ENCODE measurements around the gene ARHGDIB. TPM values are rescaled to one million over a fixed set of nuclear protein-coding genes. Genes with fewer than 3 reads are reported as not detected.
A peak's percentile ranks its signal among the peaks of the same experiment; 100 is the strongest.

Gene ARHGDIB
- polyA plus RNA-seq, 4 donors, result 26.4 to 104 (median 56.7) TPM

DNA sequence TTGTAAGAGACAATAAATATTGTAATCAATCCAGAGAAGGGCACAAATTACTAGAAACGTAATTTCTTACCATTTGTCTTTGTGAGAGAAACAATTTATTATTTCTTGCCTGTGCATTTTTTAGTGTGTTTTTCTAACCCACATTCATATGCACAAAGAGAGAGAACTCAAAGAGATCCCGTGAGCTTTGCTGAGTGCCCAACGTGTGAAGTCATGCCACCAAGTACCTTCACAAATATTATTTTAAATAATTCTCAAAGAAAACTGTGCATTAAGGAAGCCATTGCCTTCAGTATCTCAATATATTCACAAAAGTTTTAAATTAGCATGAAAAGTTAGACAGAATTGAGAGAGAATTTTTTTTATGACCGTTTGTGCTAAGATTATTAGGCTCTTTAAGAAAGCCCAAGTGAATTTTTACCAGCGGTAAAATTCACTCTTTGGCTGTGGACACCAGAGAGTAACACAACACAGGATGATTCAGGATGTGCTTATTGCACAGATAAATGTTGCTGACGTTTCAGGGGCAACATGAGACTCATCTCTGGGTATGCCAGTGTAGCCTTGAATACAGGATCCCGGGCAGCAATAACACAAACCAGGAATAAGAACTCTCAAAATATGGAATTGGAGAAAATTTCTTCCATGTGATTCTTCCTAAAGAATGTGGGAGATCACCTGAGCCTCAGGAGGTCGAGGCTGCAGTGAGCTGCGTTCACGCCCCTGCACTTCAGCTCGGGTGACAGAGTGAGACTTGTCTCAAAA, 2.9 kb downstream of the ARHGDIB start:
- Histone ChIP-seq H3K36me3 (ENCODE audit: control insufficient read depth in 3 of 3, insufficient read depth in 2 of 3, low read depth in 1 of 3, low read length in 3 of 3) (no peaks in the 10 kb centered on the region), H3K4me3 (ENCODE audit: low read depth in 1 of 3, low read length in 3 of 3) (peak overlapping the region in 1 of 3 donors; percentile 21), H3K27me3 (ENCODE audit: control insufficient read depth in 3 of 3, insufficient read depth in 3 of 3, low read length in 3 of 3) (no peaks in the 10 kb centered on the region), H3K9me3 (ENCODE audit: control insufficient read depth in 2 of 2, insufficient read depth in 1 of 2, low read depth in 1 of 2, low read length in 1 of 2) (no peaks in the 10 kb centered on the region), H3K4me1 (ENCODE audit: control insufficient read depth in 3 of 3, insufficient read depth in 2 of 3, low read depth in 1 of 3, low read length in 2 of 3) (peaks cover 0 to 2% (median 0%) of the 10 kb centered on the region in 3 donors), H3K27ac (ENCODE audit: low read depth in 1 of 3, low read length in 2 of 3) (peak overlapping the region in 1 of 3 donors; percentile 88)
- WGBS, 3 donors, result 57 to 69% (median 62%) methylated on average over 11 of the region's 11 CpGs
- no peak for DNase-seq
- FAIRE-seq, result no peak

DNA sequence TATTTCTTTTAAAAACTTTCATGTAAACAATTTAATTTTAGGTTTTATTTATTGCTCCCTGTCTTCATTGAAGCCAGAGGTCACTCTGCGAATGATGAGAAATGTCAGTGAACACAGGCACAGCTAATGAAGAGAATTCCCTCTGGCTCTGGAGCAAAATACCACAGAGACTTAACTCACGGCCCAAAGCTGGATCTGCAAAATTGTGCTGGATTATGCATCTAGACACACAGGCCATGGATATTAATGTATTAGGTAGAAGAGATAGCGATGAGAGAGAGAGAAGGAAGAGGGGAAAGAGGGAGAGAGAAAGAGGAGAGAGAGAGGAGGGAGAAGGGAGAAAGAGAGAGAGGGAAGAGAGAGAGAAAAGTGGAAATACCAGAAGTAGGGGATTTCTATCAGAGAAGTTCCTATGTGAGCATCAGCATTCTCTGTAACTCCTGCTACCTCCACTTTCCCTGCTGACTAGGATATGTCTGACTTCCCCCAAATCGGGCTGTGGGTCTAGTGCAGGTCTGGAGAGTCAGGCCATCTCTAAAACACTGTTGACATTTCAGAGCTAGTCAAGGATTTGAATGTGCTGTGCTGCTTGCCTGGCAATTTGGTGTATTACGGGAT, 3.7 kb downstream of the ARHGDIB start:
- DNase-seq (no peak), FAIRE-seq (no peak)
- peak overlapping the region in 1 of 3 donors; percentile 74 for H3K27ac ChIP-seq (ENCODE audit: low read depth in 1 of 3, low read length in 2 of 3)
- no peak overlapping the region for H3K4me3 ChIP-seq (ENCODE audit: low read depth in 1 of 3, low read length in 3 of 3)
- no peaks in the 10 kb centered on the region for H3K4me1 ChIP-seq (ENCODE audit: control insufficient read depth in 3 of 3, insufficient read depth in 2 of 3, low read depth in 1 of 3, low read length in 2 of 3)
- no peaks in the 10 kb centered on the region for H3K27me3 ChIP-seq (ENCODE audit: control insufficient read depth in 3 of 3, insufficient read depth in 3 of 3, low read length in 3 of 3)
- 53 to 74% (median 62%) methylated on average over 5 of the region's 5 CpGs for WGBS, 3 donors
- H3K9me3 ChIP-seq (ENCODE audit: control insufficient read depth in 2 of 2, insufficient read depth in 1 of 2, low read depth in 1 of 2, low read length in 1 of 2), result no peaks in the 10 kb centered on the region
- no peaks in the 10 kb centered on the region for H3K36me3 ChIP-seq (ENCODE audit: control insufficient read depth in 3 of 3, insufficient read depth in 2 of 3, low read depth in 1 of 3, low read length in 3 of 3)

GRCh38 chr12:14956905-14957304, 4.5 kb downstream of the ARHGDIB start:
- Histone ChIP-seq H3K4me1 (ENCODE audit: control insufficient read depth in 3 of 3, insufficient read depth in 2 of 3, low read depth in 1 of 3, low read length in 2 of 3) (no peaks in the 10 kb centered on the region), H3K4me3 (ENCODE audit: low read depth in 1 of 3, low read length in 3 of 3) (no peak overlapping the region)

GRCh38 chr12:14956024-14956891, 5.1 kb downstream of the ARHGDIB start:
- no peaks in the 10 kb centered on the region for H3K9me3 ChIP-seq (ENCODE audit: control insufficient read depth in 2 of 2, insufficient read depth in 1 of 2, low read depth in 1 of 2, low read length in 1 of 2)
- FAIRE-seq (no peak), DNase-seq (no peak)
- H3K36me3 ChIP-seq (ENCODE audit: control insufficient read depth in 3 of 3, insufficient read depth in 2 of 3, low read depth in 1 of 3, low read length in 3 of 3), result no peaks in the 10 kb centered on the region
- H3K27me3 ChIP-seq (ENCODE audit: control insufficient read depth in 3 of 3, insufficient read depth in 3 of 3, low read length in 3 of 3), result no peaks in the 10 kb centered on the region
- WGBS, 3 donors, result 62 to 71% (median 63%) methylated on average over 9 of the region's 9 CpGs
- peak overlapping the region in 1 of 3 donors; percentile 1 for H3K4me3 ChIP-seq (ENCODE audit: low read depth in 1 of 3, low read length in 3 of 3)
- peaks cover 0 to 2% (median 0%) of the 10 kb centered on the region in 3 donors for H3K4me1 ChIP-seq (ENCODE audit: control insufficient read depth in 3 of 3, insufficient read depth in 2 of 3, low read depth in 1 of 3, low read length in 2 of 3)
- peak overlapping the region in 1 of 3 donors; percentile 18 for H3K27ac ChIP-seq (ENCODE audit: low read depth in 1 of 3, low read length in 2 of 3)

More at GRCh38 chr12:14956905-14957304, 4.5 kb downstream of the ARHGDIB start:
- WGBS, 3 donors, result 55 to 75% (median 65%) methylated on average over 2 of the region's 2 CpGs
- FAIRE-seq, result no peak
- no peak for DNase-seq
- Histone ChIP-seq H3K36me3 (ENCODE audit: control insufficient read depth in 3 of 3, insufficient read depth in 2 of 3, low read depth in 1 of 3, low read length in 3 of 3) (no peaks in the 10 kb centered on the region), H3K9me3 (ENCODE audit: control insufficient read depth in 2 of 2, insufficient read depth in 1 of 2, low read depth in 1 of 2, low read length in 1 of 2) (no peaks in the 10 kb centered on the region), H3K27ac (ENCODE audit: low read depth in 1 of 3, low read length in 2 of 3) (no peak overlapping the region), H3K27me3 (ENCODE audit: control insufficient read depth in 3 of 3, insufficient read depth in 3 of 3, low read length in 3 of 3) (no peaks in the 10 kb centered on the region)

GRCh38 chr12:14954269-14954668, 7.1 kb downstream of the ARHGDIB start:
- H3K27ac ChIP-seq (ENCODE audit: low read depth in 1 of 3, low read length in 2 of 3), result peak overlapping the region in 1 of 3 donors; percentile 82
- FAIRE-seq (no peak), DNase-seq (no peak)
- H3K36me3 ChIP-seq (ENCODE audit: control insufficient read depth in 3 of 3, insufficient read depth in 2 of 3, low read depth in 1 of 3, low read length in 3 of 3), result no peaks in the 10 kb centered on the region
- H3K27me3 ChIP-seq (ENCODE audit: control insufficient read depth in 3 of 3, insufficient read depth in 3 of 3, low read length in 3 of 3), result no peaks in the 10 kb centered on the region
- H3K9me3 ChIP-seq (ENCODE audit: control insufficient read depth in 2 of 2, insufficient read depth in 1 of 2, low read depth in 1 of 2, low read length in 1 of 2), result no peaks in the 10 kb centered on the region
- WGBS, 3 donors, result 62 to 91% (median 67%) methylated on average over 4 of the region's 4 CpGs
- peaks cover 3 to 6% (median 4%) of the 10 kb centered on the region in 3 donors for H3K4me1 ChIP-seq (ENCODE audit: control insufficient read depth in 3 of 3, insufficient read depth in 2 of 3, low read depth in 1 of 3, low read length in 2 of 3)
- no peak overlapping the region for H3K4me3 ChIP-seq (ENCODE audit: low read depth in 1 of 3, low read length in 3 of 3)

DNA sequence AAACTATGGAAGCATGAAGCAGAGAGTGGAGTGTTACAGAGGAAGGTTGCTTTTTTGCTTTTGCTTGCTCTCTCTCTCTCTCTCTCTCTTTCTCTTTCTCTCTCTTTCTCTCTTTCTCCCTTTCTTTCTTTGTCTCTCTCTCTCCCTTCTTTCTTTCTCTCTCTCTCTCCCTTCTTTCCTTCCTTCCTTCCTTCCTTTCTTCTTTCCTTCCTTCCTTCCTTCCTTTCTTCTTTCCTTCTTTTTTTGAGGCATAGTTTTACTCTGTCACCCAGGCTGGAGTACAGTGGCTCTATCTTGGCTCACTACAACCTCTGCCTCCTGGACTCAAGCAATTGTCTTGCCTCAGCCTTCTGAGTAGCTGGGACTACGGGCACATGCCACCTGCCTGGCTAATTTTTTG, 7.6 kb downstream of the ARHGDIB start:
- Histone ChIP-seq H3K4me3 (ENCODE audit: low read depth in 1 of 3, low read length in 3 of 3) (no peak overlapping the region), H3K9me3 (ENCODE audit: control insufficient read depth in 2 of 2, insufficient read depth in 1 of 2, low read depth in 1 of 2, low read length in 1 of 2) (no peaks in the 10 kb centered on the region), H3K36me3 (ENCODE audit: control insufficient read depth in 3 of 3, insufficient read depth in 2 of 3, low read depth in 1 of 3, low read length in 3 of 3) (no peaks in the 10 kb centered on the region), H3K27ac (ENCODE audit: low read depth in 1 of 3, low read length in 2 of 3) (peak overlapping the region in 1 of 3 donors; percentile 82), H3K27me3 (ENCODE audit: control insufficient read depth in 3 of 3, insufficient read depth in 3 of 3, low read length in 3 of 3) (no peaks in the 10 kb centered on the region), H3K4me1 (ENCODE audit: control insufficient read depth in 3 of 3, insufficient read depth in 2 of 3, low read depth in 1 of 3, low read length in 2 of 3) (peaks cover 4 to 7% (median 6%) of the 10 kb centered on the region in 3 donors)
- FAIRE-seq (no peak), DNase-seq (no peak)
- 52 to 80% (median 69%) methylated on average over 1 of the region's 1 CpG for WGBS, 3 donors

GRCh38 chr12:14952299-14952921, 9.0 kb downstream of the ARHGDIB start:
- FAIRE-seq (no peak), DNase-seq (peak; percentile 43 to 44)
- H3K27me3 ChIP-seq (ENCODE audit: control insufficient read depth in 3 of 3, insufficient read depth in 3 of 3, low read length in 3 of 3), result no peaks in the 10 kb centered on the region
- H3K36me3 ChIP-seq (ENCODE audit: control insufficient read depth in 3 of 3, insufficient read depth in 2 of 3, low read depth in 1 of 3, low read length in 3 of 3), result peaks cover 0 to 2% (median 2%) of the 10 kb centered on the region in 3 donors
- H3K4me3 ChIP-seq (ENCODE audit: low read depth in 1 of 3, low read length in 3 of 3), result no peak overlapping the region
- 46 to 73% (median 59%) methylated on average over 7 of the region's 7 CpGs for WGBS, 3 donors
- peaks cover 4 to 11% (median 8%) of the 10 kb centered on the region in 3 donors for H3K4me1 ChIP-seq (ENCODE audit: control insufficient read depth in 3 of 3, insufficient read depth in 2 of 3, low read depth in 1 of 3, low read length in 2 of 3)
- H3K27ac ChIP-seq (ENCODE audit: low read depth in 1 of 3, low read length in 2 of 3), result peak overlapping the region in 2 of 3 donors; percentile 37 to 93
- no peaks in the 10 kb centered on the region for H3K9me3 ChIP-seq (ENCODE audit: control insufficient read depth in 2 of 2, insufficient read depth in 1 of 2, low read depth in 1 of 2, low read length in 1 of 2)

DNA sequence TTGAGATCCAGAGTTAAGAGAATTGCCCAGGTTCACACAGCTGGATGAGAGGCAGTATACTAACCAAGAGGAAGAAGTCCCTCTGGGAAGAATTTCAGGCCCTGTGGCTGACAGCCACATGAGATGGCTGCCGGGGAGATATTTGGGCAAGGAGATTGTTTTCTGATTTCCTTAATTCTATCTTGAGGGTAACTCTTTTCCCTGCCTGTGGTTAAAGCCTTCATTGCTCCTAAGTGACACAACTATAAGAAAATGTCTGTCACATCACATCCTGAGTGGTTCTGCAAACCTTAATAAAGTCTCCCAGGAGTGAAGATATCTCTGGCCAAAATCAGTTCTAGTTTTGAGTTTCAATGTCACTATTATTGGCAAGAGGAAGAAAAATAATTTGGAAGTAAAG, 9.6 kb downstream of the ARHGDIB start:
- Histone ChIP-seq H3K9me3 (ENCODE audit: control insufficient read depth in 2 of 2, insufficient read depth in 1 of 2, low read depth in 1 of 2, low read length in 1 of 2) (no peaks in the 10 kb centered on the region), H3K4me3 (ENCODE audit: low read depth in 1 of 3, low read length in 3 of 3) (no peak overlapping the region), H3K27me3 (ENCODE audit: control insufficient read depth in 3 of 3, insufficient read depth in 3 of 3, low read length in 3 of 3) (no peaks in the 10 kb centered on the region), H3K4me1 (ENCODE audit: control insufficient read depth in 3 of 3, insufficient read depth in 2 of 3, low read depth in 1 of 3, low read length in 2 of 3) (peaks cover 4 to 11% (median 9%) of the 10 kb centered on the region in 3 donors), H3K27ac (ENCODE audit: low read depth in 1 of 3, low read length in 2 of 3) (peak overlapping the region in 2 of 3 donors; percentile 19 to 91), H3K36me3 (ENCODE audit: control insufficient read depth in 3 of 3, insufficient read depth in 2 of 3, low read depth in 1 of 3, low read length in 3 of 3) (peaks cover 0 to 2% (median 2%) of the 10 kb centered on the region in 3 donors)
- FAIRE-seq, result no peak
- DNase-seq, result no peak
- 30 to 77% (median 57%) methylated on average over 1 of the region's 1 CpG for WGBS, 3 donors
